Activated CD8-positive, alpha-beta T cell treated with anti-CD3 and anti-CD28 coated beads for 36 hours (primary cell): Measurements from ENCODE around the gene TUBA3D. TPM values are rescaled to one million over a fixed set of nuclear protein-coding genes. Genes with fewer than 3 reads are reported as not detected.
"Not testable (repeated sequence)": the region's sequence is repeated elsewhere in the genome, so short reads cannot be mapped to it uniquely, and the experiment has no call there.

ENCODE experiments used
- ATAC-seq: fragments of 200-7000 bp; cut with Tn5 transposase; one replicate; pipeline ENCODE4 v1.10.0; 2021; ENCODE audit warnings: mild to moderate bottlenecking, moderate library complexity
- CTCF ChIA-PET: fragments of 350-600 bp; sonication (Branson Sonifier 250); formaldehyde crosslinking; loops from one replicate; lab custom pipeline; 2021; ENCODE audit warnings: antibody characterized with exemption; lab: Charles Lee
- POLR2A ChIA-PET: fragments of 350-600 bp; sonication (Branson Sonifier 250); formaldehyde crosslinking; loops from one replicate; lab custom pipeline; 2021; ENCODE audit warnings: antibody characterized with exemption; lab: Charles Lee
- DNase-seq: peaks from one replicate; pipeline ENCODE4 v3.0.0-alpha.2; 2020
- H3K27ac Mint-ChIP-seq: one replicate; pipeline ENCODE4 v1.8.0; 2021; ENCODE audit warnings: mild to moderate bottlenecking, mixed read lengths
- H3K27me3 Mint-ChIP-seq: one replicate; pipeline ENCODE4 v1.8.0; 2021; ENCODE audit warnings: mixed read lengths
- H3K36me3 Mint-ChIP-seq: one replicate; pipeline ENCODE4 v1.8.0; 2021; ENCODE audit warnings: low read depth, mixed read lengths
- H3K4me1 Mint-ChIP-seq: one replicate; pipeline ENCODE4 v1.8.0; 2021; ENCODE audit warnings: low read depth, mixed read lengths
- H3K4me3 Mint-ChIP-seq: one replicate; pipeline ENCODE4 v1.8.0; 2021; ENCODE audit warnings: mild to moderate bottlenecking, moderate library complexity, mixed read lengths
- H3K9me3 Mint-ChIP-seq: one replicate; pipeline ENCODE4 v1.8.0; 2021; ENCODE audit warnings: mixed read lengths
- intact Hi-C: fragments of 100-400 bp; cut with micrococcal nuclease; formaldehyde crosslinking; loops from one replicate; pipeline ENCODE4 v1.10.0; 2022
- total RNA-seq, 2 experiments: library from RNA; stranded (reverse); gene quantifications; one replicate each; pipeline ENCODE4 v1.2.3, GENCODE V29; 2021
- TF ChIP-seq, protein P1 (sequence below): fragments of 200-600 bp; IDR thresholded peaks from one replicate; pipeline ENCODE4 v1.8.0; 2022; ENCODE audit warnings: antibody characterized with exemption, mild to moderate bottlenecking

TUBA3D gene
- total RNA-seq, 2 experiments from 2014 or later, result not detected

DNA sequence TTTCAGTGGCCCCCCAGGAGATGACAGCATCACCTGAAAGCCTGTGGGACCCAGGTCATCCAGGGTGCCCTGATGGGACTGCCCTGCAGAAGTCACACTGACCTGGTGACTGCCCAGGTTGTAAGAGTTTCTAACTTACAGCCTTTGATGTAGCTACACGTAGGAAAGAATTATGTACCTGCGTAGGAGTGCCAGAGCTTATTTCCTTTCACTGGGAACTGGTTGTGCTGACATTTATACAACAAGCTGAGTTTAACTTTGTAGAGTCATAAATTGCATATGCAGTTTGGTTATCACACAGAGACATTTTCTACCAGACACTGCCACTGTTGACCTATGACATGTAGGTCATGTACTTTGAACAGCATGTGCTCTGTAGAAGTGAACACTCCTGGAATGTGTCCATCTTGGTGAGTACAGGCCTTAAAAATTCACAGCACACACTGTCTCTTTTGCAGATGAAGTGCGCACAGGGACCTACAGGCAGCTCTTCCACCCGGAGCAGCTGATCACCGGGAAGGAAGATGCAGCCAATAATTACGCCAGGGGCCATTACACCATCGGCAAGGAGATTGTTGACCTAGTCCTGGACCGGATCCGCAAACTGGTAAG lies 3.0 kb downstream of the TUBA3D start:
- peak; percentile 13 for ATAC-seq
- H3K27me3 Mint-ChIP-seq, H3K9me3 Mint-ChIP-seq, CTCF ChIA-PET, intact Hi-C loops, POLR2A ChIA-PET, H3K4me3 Mint-ChIP-seq, H3K27ac Mint-ChIP-seq, DNase-seq, H3K4me1 Mint-ChIP-seq: not testable (repeated sequence)
- H3K36me3 Mint-ChIP-seq, result peaks cover 14% of the 10 kb centered on the region

DNA sequence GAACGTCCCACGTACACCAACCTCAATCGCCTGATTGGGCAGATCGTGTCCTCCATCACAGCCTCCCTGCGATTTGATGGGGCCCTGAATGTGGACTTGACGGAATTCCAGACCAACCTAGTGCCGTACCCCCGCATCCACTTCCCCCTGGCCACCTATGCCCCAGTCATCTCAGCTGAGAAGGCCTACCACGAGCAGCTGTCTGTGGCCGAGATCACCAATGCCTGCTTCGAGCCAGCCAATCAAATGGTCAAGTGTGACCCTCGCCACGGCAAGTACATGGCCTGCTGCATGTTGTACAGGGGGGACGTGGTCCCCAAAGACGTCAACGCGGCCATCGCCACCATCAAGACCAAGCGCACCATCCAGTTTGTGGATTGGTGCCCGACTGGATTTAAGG lies 4.4 kb downstream of the TUBA3D start:
- H3K4me1 Mint-ChIP-seq, DNase-seq, intact Hi-C loops, H3K4me3 Mint-ChIP-seq, ATAC-seq, CTCF ChIA-PET, H3K9me3 Mint-ChIP-seq, POLR2A ChIA-PET, H3K27me3 Mint-ChIP-seq, H3K27ac Mint-ChIP-seq: not testable (repeated sequence)
- H3K36me3 Mint-ChIP-seq, result peaks cover 16% of the 10 kb centered on the region

DNA sequence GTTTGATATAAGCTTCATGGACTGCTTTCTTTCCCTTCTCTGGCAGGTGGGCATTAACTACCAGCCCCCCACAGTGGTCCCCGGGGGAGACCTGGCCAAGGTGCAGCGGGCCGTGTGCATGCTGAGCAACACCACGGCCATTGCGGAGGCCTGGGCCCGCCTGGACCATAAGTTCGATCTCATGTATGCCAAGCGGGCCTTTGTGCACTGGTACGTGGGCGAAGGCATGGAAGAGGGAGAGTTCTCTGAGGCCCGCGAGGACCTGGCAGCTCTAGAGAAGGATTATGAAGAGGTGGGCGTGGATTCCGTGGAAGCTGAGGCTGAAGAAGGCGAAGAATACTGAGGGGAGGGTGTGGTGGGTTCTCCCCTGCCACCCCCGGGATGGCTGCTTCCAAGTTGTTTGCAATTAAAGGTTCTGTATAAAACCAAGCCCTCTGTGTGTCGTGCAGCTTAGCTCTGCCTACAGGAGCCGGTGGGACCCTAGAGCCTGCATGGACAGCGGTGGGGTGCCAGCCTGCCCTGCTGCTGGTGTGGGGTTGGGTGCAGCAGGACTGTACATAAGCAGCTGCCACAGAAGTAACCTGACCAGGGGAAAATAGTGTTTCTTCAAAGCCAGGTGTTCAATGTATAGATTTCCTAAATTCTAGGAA lies 6.7 kb downstream of the TUBA3D start:
- DNase-seq, ATAC-seq, H3K4me3 Mint-ChIP-seq, CTCF ChIA-PET, H3K9me3 Mint-ChIP-seq, POLR2A ChIA-PET, H3K4me1 Mint-ChIP-seq, H3K27me3 Mint-ChIP-seq, H3K27ac Mint-ChIP-seq, intact Hi-C loops: not testable (repeated sequence)
- H3K36me3 Mint-ChIP-seq, result peaks cover 12% of the 10 kb centered on the region

DNA sequence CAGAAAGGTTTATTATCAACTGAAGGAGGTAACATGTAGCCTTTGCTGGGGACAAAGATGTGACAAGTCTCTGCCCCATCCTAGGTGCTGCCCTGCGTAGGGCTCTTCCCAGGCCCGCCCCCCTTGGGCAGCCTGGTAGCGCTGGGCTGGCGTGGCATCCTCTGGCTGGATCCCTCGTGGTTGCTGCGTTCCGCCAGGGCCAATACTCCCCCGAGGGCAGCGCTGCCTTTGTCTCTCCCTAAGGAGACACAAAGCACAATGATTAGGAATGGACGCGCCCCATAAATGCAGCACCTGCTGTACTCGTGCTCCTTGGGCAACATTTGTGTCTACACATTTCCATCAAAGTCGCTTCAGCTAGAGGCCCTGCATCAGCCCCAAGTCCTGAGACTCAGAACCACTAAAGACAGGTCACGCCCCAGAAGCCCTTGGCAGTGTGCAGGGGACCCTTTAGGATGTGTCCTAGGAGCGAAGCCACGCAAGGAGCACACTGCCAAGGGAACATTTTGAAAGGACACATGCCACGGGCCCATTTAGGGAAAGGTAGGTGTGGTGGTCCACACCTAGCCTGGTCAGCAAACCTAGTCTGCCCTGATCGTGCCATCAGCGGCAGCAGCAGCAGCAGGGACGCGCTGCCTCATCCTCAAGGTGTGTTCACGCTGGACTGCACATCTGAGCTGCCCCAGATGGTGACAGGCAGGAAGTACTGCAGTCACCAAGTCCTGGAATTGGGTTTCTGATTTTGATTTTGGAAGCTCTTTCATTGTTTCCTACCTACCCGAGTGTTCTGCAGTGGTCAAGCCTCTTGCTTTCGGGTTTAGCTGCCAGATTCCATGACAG lies 8.3 kb downstream of the TUBA3D start:
- intact Hi-C loops, POLR2A ChIA-PET: not testable (repeated sequence)

DNA sequence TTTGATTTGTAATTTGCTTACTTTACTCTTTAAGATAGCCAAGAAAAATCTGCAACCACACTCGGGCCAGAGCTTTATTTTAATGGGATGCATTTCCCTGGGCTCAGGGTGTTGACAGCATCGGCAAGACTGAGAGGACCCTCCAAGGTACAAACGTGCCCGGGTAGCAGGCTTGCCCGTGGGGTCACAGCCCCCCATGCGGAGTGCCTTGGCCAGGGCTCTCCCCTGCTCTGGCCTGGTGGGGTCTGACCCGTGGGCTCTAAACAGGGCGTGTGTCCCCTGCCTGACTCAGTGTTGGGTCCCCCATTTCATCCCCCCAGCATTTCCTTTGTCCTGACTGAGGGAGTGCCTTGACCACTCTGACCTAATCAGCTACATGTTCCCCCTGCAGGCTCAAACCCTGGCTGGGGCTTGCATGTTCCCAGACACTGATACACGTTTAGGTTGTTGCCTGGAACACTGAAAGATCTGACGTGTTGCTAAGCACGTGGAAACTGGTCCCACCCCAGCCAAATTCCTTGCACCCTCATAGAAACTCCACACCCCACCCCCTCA lies 9.1 kb downstream of the TUBA3D start:
- H3K27me3 Mint-ChIP-seq, ATAC-seq, H3K27ac Mint-ChIP-seq, H3K9me3 Mint-ChIP-seq, CTCF ChIA-PET, H3K4me1 Mint-ChIP-seq, POLR2A ChIA-PET, DNase-seq, H3K4me3 Mint-ChIP-seq, intact Hi-C loops: not testable (repeated sequence)
- H3K36me3 Mint-ChIP-seq, result peaks cover 26% of the 10 kb centered on the region

More for the DNA sequence above, 8.3 kb downstream of the TUBA3D start:
- H3K4me1 Mint-ChIP-seq, ATAC-seq, H3K27ac Mint-ChIP-seq, H3K4me3 Mint-ChIP-seq, CTCF ChIA-PET, H3K9me3 Mint-ChIP-seq, H3K27me3 Mint-ChIP-seq, DNase-seq: not testable (repeated sequence)
- H3K36me3 Mint-ChIP-seq, result peaks cover 23% of the 10 kb centered on the region

DNA sequence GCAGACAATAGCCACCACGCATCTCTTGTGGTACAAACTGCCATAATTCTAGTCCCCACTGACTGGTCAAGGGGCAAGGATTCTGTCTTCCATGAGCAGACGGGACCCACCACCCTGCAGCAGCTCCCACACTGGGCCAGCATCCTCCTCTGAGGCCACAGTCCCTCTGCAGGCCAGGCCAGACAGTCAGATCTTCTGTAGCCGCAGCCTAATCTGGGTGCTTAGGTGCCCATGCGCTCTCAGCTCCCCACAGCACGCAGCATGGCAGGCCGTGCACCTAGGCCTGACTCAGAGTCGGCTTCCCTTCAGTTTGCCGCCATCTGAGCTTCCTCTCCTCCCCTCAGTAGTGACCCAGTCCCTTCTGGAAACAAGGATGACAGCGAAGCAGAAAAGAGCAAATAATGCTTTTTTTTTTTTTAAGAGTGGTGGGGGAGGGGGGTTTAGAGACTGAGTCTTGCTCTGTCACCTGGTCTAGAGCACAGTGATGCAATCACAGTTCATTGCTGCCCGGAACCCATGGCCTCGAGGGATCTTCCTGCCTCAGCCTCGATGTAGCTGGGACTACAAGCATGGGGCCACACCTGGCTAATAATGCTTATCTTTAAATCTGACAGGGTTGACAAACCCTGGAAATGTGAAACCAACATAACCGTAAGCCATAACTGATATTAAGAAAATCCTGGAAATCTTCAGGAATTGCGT lies 10.4 kb downstream of the TUBA3D start:
- Mint-ChIP-seq H3K27ac (peak overlapping the region; percentile 30), H3K4me1 (peaks cover 17% of the 10 kb centered on the region), H3K36me3 (peaks cover 38% of the 10 kb centered on the region)
- DNase-seq, intact Hi-C loops, H3K27me3 Mint-ChIP-seq, POLR2A ChIA-PET, H3K4me3 Mint-ChIP-seq, CTCF ChIA-PET, H3K9me3 Mint-ChIP-seq, ATAC-seq: not testable (repeated sequence)

DNA sequence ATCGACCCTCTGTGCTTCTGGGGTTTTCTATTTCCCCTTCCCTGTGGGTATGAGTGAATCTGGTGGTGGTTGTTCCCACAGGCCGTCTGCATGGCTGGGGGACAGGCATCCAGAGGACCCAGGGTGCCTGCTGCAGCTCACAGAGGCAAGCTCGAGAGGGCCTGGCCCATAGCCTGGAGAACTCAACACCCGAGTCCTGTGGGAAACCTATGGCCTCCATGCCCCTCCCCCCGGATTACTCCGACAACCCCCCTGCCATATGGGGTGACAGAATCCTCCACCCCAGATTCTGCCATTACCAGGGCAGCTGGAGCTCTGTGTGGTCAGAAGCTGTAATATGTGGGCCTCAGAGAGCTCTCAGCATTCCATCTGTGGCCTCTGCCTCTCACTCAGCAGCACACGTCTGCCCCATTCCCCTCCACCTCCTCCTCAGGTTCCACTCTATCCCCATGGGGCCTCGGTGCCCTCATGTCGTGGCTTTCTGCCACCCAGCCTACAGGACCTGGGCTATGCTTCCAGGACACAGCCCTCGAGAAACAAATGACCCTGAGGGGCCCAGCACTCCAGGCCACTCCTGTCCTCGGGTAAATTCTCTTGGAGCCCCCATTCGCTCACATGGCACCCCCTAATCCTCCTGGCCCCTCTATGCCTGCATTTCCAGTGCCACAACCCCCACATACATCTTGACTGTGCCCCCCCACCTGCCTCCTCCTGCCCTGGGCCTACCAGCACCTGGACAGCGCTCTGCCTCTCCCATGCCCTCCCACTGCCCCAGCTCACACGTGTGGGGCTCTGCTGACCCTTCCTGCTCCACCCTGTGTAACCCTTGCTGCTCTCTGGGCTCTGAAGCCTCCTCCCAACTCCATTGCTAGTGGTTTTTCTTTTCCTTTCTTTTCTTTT lies 12.6 kb downstream of the TUBA3D start:
- intact Hi-C loops, result no loop called here
- H3K36me3 Mint-ChIP-seq, result peaks cover 35% of the 10 kb centered on the region
- DNase-seq, result no peak
- ChIA-PET CTCF (interaction anchor here (2.1 kb wide), 1 partner anchor 75 kb away, joined by 9 read pairs; no protein-coding TSS in a partner anchor), POLR2A (interaction anchor here (0.7 to 1.0 kb wide), 2 partner anchors 1302 to 1305 kb away, joined by 3 read pairs; no protein-coding TSS in a partner anchor)
- peak overlapping the region; percentile 46 for H3K27ac Mint-ChIP-seq
- TF ChIP-seq, protein P1, sequence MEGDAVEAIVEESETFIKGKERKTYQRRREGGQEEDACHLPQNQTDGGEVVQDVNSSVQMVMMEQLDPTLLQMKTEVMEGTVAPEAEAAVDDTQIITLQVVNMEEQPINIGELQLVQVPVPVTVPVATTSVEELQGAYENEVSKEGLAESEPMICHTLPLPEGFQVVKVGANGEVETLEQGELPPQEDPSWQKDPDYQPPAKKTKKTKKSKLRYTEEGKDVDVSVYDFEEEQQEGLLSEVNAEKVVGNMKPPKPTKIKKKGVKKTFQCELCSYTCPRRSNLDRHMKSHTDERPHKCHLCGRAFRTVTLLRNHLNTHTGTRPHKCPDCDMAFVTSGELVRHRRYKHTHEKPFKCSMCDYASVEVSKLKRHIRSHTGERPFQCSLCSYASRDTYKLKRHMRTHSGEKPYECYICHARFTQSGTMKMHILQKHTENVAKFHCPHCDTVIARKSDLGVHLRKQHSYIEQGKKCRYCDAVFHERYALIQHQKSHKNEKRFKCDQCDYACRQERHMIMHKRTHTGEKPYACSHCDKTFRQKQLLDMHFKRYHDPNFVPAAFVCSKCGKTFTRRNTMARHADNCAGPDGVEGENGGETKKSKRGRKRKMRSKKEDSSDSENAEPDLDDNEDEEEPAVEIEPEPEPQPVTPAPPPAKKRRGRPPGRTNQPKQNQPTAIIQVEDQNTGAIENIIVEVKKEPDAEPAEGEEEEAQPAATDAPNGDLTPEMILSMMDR, result no peak
- no peaks in the 10 kb centered on the region for H3K27me3 Mint-ChIP-seq
- no peak for ATAC-seq
- H3K9me3 Mint-ChIP-seq, result no peaks in the 10 kb centered on the region
- H3K4me1 Mint-ChIP-seq, result peaks cover 17% of the 10 kb centered on the region
- no peak overlapping the region for H3K4me3 Mint-ChIP-seq

DNA sequence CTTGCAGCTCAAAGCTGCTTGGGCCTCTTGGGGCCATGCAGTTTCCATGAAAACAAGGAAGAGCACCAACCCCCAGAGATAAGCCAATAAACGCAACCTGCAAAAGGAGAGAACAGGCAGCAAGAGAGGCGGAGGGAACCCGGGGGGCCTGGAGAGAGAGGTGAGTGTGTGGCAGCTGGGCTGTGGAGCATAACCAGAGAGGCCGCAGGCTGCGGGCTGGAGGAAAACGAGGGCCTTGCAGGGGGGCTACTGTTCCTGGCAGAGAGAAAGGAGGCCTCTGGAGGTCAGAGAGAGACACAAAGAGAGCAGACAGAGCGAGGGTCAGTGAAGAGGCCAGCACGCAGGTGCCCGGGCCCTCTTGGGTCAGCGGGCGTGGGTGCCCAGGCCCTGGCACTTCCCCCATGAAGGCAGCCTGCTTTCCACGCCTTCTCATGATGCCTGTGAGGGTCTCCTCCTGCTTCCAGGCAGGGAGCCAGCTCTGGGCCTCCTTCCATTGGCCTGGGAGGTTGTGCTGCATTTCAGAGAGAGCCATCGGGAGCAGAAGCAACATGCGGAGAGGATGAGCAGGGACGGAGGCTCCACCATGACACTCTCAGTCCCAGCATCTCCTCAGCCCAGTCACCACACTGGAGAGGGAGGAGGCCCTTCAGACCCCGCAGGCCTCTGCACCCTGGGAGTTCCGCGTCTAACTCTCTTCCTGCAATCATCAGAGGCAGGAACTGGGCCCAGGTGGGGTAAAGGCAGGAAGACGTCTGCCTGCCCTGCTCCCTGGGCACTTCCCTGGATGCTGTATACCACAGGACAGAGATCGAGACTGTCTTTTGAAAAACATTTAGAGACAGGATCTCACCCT lies 14.9 kb downstream of the TUBA3D start:
- Mint-ChIP-seq H3K4me3 (peak overlapping the region; percentile 87), H3K4me1 (peaks cover 30% of the 10 kb centered on the region), H3K36me3 (peaks cover 44% of the 10 kb centered on the region), H3K27ac (peak overlapping the region; percentile 87)
- peak; percentile 24 for DNase-seq
- H3K27me3 Mint-ChIP-seq, intact Hi-C loops, ATAC-seq, CTCF ChIA-PET, POLR2A ChIA-PET, H3K9me3 Mint-ChIP-seq: not testable (repeated sequence)

DNA sequence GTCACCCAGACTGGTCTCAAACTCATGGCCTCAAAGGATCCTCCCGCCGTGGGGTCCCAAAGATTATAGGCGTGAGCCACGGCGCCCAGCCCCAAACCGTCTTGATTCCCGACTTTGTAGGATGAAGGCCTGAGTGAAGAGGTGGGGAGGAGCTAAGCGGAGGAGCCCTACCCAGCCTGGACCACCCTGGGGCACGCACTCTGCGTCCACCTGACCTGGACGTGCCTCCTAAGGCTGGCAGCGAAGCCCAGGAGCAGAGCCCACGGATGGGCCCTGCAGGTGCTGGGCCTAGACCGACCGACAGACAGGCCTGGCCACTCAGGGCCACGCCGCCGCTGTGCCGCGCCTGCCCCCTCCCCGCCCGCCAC lies 15.5 kb downstream of the TUBA3D start:
- intact Hi-C loops, H3K27me3 Mint-ChIP-seq, ATAC-seq, H3K9me3 Mint-ChIP-seq: not testable (repeated sequence)
- Mint-ChIP-seq H3K27ac (peak overlapping the region; percentile 87), H3K36me3 (peaks cover 44% of the 10 kb centered on the region), H3K4me3 (peak overlapping the region; percentile 87), H3K4me1 (peaks cover 33% of the 10 kb centered on the region)
- DNase-seq, result peak; percentile 29
- CTCF ChIA-PET, result interaction anchor here (1.2 to 1.9 kb wide), 5 partner anchors 12 to 338 kb away, joined by 3 to 7 read pairs (median 5); no protein-coding TSS in a partner anchor
- POLR2A ChIA-PET, result interaction anchor here (0.9 kb wide), 1 partner anchor 12 kb away, joined by 3 read pairs; no protein-coding TSS in a partner anchor
